T-helper 9 cell (primary cell): ENCODE results near the gene BCL7C.
"Not testable (repeated sequence)": the region's sequence is repeated elsewhere in the genome, so short reads cannot be mapped to it uniquely, and the experiment has no call there.

Experiments
- DNase-seq: peaks from one replicate; pipeline ENCODE4 v3.0.0-alpha.2; 2020

The BCL7C gene

GRCh38 chr16:30894540-30895368, 877 bp upstream of the BCL7C start:
- no peak for DNase-seq

- DNase-seq = no peak
Observed at GRCh38 chr16:30893417-30893743, 497 bp downstream of the BCL7C start.

GRCh38 chr16:30892670-30893416, 1.0 kb downstream of the BCL7C start:
- no peak for DNase-seq

- DNase-seq = not testable (repeated sequence)
Observed at GRCh38 chr16:30891043-30891823, 2.6 kb downstream of the BCL7C start.

GRCh38 chr16:30889721-30890120, 4.2 kb downstream of the BCL7C start:
- DNase-seq = no peak

- no peak for DNase-seq
Observed at GRCh38 chr16:30888856-30889499, 4.9 kb downstream of the BCL7C start.

- DNase-seq = no peak
Observed at GRCh38 chr16:30887927-30888326, 6.0 kb downstream of the BCL7C start.

- no peak for DNase-seq
Observed at GRCh38 chr16:30886145-30886544, 7.7 kb downstream of the BCL7C start.

GRCh38 chr16:30885196-30885595, 8.7 kb downstream of the BCL7C start:
- DNase-seq = no peak

GRCh38 chr16:30884760-30885159, 9.1 kb downstream of the BCL7C start:
- DNase-seq = no peak

- no peak for DNase-seq
Observed at GRCh38 chr16:30882429-30883310, 11.2 kb downstream of the BCL7C start.

- no peak for DNase-seq
Observed at GRCh38 chr16:30876867-30877266, 17.0 kb downstream of the BCL7C start.

GRCh38 chr16:30875871-30876801, 17.7 kb downstream of the BCL7C start:
- peak; percentile 10 for DNase-seq

- DNase-seq = peak; percentile 74
Observed at GRCh38 chr16:30874821-30875717, 18.8 kb downstream of the BCL7C start.

GRCh38 chr16:30874244-30874820, 19.5 kb downstream of the BCL7C start:
- DNase-seq = no peak

GRCh38 chr16:30870904-30871303, 23.0 kb downstream of the BCL7C start:
- DNase-seq = no peak

GRCh38 chr16:30867747-30868146, 26.1 kb downstream of the BCL7C start:
- DNase-seq = no peak

GRCh38 chr16:30866031-30866430, 27.8 kb downstream of the BCL7C start:
- DNase-seq = no peak

GRCh38 chr16:30863178-30863577, 30.7 kb downstream of the BCL7C start:
- not testable (repeated sequence) for DNase-seq
